ENCODE measurements around the gene CYP27A1.

DNA sequence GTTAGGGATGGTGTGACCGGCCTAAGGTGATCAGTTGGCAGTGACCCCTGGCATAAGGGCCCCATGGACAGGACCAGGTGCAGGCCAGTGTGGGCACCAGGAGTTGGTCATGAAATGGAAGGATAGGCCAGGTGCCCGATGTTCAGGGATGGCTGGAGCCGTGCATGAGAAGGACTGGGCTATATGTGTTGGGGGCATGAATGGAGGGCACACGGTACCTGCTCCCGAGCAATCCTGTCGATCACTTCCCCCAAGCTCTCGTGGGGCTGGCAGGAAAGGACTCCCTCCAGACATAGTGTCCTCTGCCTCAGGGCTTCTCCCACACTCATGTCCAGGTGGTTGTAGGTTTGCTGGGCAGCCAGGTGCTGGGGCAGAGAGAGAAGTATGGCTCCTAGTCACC lies 42.1 kb downstream of the CYP27A1 start:
- TF ChIP-seq, protein P1, sequence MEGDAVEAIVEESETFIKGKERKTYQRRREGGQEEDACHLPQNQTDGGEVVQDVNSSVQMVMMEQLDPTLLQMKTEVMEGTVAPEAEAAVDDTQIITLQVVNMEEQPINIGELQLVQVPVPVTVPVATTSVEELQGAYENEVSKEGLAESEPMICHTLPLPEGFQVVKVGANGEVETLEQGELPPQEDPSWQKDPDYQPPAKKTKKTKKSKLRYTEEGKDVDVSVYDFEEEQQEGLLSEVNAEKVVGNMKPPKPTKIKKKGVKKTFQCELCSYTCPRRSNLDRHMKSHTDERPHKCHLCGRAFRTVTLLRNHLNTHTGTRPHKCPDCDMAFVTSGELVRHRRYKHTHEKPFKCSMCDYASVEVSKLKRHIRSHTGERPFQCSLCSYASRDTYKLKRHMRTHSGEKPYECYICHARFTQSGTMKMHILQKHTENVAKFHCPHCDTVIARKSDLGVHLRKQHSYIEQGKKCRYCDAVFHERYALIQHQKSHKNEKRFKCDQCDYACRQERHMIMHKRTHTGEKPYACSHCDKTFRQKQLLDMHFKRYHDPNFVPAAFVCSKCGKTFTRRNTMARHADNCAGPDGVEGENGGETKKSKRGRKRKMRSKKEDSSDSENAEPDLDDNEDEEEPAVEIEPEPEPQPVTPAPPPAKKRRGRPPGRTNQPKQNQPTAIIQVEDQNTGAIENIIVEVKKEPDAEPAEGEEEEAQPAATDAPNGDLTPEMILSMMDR (IDR thresholded peaks at IDR 0.05) = no peak
- no peak for TF ChIP-seq POLR2A (IDR thresholded peaks at IDR 0.05)
- TF ChIP-seq EP300 (IDR thresholded peaks at IDR 0.05) = no peak
